SU-DHL-6 (cell line): Measurements from ENCODE around the gene MACC1.

Experiments used
- H2AFZ ChIP-seq: fragments of 200-600 bp; sonication (generic); 2 replicates; pipeline ENCODE4 v1.6.1; 2014; ENCODE audit warnings: low read depth, mild to moderate bottlenecking, moderate library complexity, mixed read lengths, antibody characterized with exemption, low read length; ENCODE audit not compliant: severe bottlenecking
- H3F3A ChIP-seq: fragments of 200-600 bp; shearing (Covaris generic); 2 replicates; pipeline ENCODE4 v1.6.0; 2016; ENCODE audit warnings: antibody characterized with exemption, mild to moderate bottlenecking; ENCODE audit not compliant: insufficient read depth
- H3K27ac ChIP-seq: fragments of 200-600 bp; sonication (generic); 2 replicates; pipeline ENCODE4 v1.5.1; 2016; ENCODE audit warnings: low read depth, mild to moderate bottlenecking, low read length, moderate library complexity, mixed read lengths
- H3K27me3 ChIP-seq: fragments of 200-600 bp; sonication (generic), shearing (Covaris generic); 2 replicates; pipeline ENCODE4 v1.6.0; 2014; ENCODE audit warnings: mild to moderate bottlenecking, low read length
- H3K36me3 ChIP-seq: fragments of 200-600 bp; sonication (generic); 2 replicates; pipeline ENCODE4 v1.6.1; 2014; ENCODE audit warnings: mild to moderate bottlenecking, low read length, mixed read lengths
- H3K4me2 ChIP-seq: fragments of 300-600, 200-600 bp; shearing (Covaris generic), sonication (generic); 2 replicates; pipeline ENCODE4 v1.6.0; 2014; ENCODE audit warnings: low read length, low read depth, mild to moderate bottlenecking; ENCODE audit not compliant: poor library complexity, severe bottlenecking
- H3K4me3 ChIP-seq: fragments of 200-600 bp; sonication (generic); 2 replicates; pipeline ENCODE4 v1.5.1; 2014; ENCODE audit warnings: antibody characterized with exemption, low read length, mild to moderate bottlenecking, mixed read lengths; ENCODE audit not compliant: insufficient read depth, poor library complexity, severe bottlenecking
- H3K79me2 ChIP-seq: fragments of 200-600 bp; sonication (generic); 2 replicates; pipeline ENCODE4 v1.6.1; 2014; ENCODE audit warnings: mild to moderate bottlenecking, low read length, moderate library complexity; ENCODE audit not compliant: insufficient read depth
- H3K9ac ChIP-seq: fragments of 200-600 bp; sonication (generic); 2 replicates; pipeline ENCODE4 v1.7.0; 2014; ENCODE audit warnings: mild to moderate bottlenecking, low read length
- H3K9me2 ChIP-seq: fragments of 200-600 bp; sonication (generic); replicated peaks from 2 replicates; pipeline ENCODE4 v1.6.1; 2014; ENCODE audit warnings: low read length; ENCODE audit not compliant: insufficient read depth
- H3K9me3 ChIP-seq: fragments of 200-600 bp; sonication (generic); 2 replicates; pipeline ENCODE4 v1.6.1; 2014; ENCODE audit warnings: low read length, mixed read lengths; ENCODE audit not compliant: insufficient read depth
- H4K20me1 ChIP-seq: fragments of 200-600 bp; sonication (generic); 2 replicates; pipeline ENCODE4 v1.6.1; 2014; ENCODE audit warnings: low read depth, mild to moderate bottlenecking, antibody characterized with exemption, low read length, moderate library complexity, mixed read lengths
- EZH2phosphoT487 ChIP-seq: fragments of 200-600 bp; sonication (generic), shearing (Covaris generic); conservative IDR thresholded peaks from 2 replicates; pipeline ENCODE4 v1.6.1; 2018; ENCODE audit warnings: mild to moderate bottlenecking, antibody characterized with exemption, low read length, moderate library complexity, mixed read lengths
- TF ChIP-seq, protein P1 (sequence below): fragments of 200-600 bp; sonication (generic); IDR thresholded peaks from one replicate; pipeline ENCODE4 v1.5.1; 2017; ENCODE audit warnings: antibody characterized with exemption, mild to moderate bottlenecking, low read length, moderate library complexity; ENCODE audit not compliant: insufficient read depth, poor library complexity, severe bottlenecking

MACC1 gene

DNA sequence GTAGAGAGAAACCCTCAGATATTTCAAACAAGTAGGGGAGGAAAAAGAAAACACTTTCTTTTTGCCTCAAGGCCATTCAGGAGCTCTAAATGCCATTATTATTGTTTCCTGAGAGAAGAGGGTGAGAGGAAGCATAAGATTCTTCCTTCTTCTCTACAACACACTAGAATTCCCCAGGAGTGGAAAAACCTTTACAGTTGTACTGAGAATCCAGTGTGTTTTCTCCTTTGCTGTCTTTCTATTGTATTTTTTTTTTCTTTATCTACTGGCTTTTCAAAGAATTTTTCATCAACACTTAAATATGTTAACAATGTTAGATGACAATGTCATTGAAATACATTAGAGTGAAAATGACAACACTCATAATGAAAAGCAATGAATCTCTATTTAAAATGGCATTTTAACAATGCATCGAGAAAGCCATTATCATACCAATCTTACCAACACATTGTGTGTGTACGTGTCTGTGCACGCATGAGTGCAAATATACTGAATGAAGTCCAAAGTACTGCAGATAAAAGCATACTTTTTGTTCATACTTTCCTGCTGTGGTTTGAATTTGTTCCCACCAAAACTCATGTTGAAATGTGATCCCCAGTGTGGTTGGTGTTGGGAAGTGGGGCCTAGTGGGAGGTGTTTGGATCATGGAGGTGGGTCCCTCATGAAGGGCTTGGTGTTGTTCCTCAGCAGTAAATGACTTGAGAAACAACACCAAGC is 24.2 kb upstream of the MACC1 start:
- H3K4me3 ChIP-seq: no peak overlapping the region
- no peak overlapping the region for H3K27ac ChIP-seq
- H3K9me3 ChIP-seq: no peaks in the 10 kb centered on the region
- H3K9me2 ChIP-seq: no peaks in the 10 kb centered on the region
- H3K9ac ChIP-seq: no peak overlapping the region
- peak overlapping the region; percentile 4 for H2AFZ ChIP-seq
- 0 out of 2 replicates have a peak, but pooled peaks cover 2% of the 10 kb centered on the region for H3F3A ChIP-seq
- no peaks in the 10 kb centered on the region for H3K36me3 ChIP-seq
- H3K4me2 ChIP-seq: no peak overlapping the region
- H3K27me3 ChIP-seq: no peaks in the 10 kb centered on the region
- H4K20me1 ChIP-seq: no peaks in the 10 kb centered on the region
- no peaks in the 10 kb centered on the region for H3K79me2 ChIP-seq
- TF ChIP-seq EZH2phosphoT487: no peak
- TF ChIP-seq, protein P1, sequence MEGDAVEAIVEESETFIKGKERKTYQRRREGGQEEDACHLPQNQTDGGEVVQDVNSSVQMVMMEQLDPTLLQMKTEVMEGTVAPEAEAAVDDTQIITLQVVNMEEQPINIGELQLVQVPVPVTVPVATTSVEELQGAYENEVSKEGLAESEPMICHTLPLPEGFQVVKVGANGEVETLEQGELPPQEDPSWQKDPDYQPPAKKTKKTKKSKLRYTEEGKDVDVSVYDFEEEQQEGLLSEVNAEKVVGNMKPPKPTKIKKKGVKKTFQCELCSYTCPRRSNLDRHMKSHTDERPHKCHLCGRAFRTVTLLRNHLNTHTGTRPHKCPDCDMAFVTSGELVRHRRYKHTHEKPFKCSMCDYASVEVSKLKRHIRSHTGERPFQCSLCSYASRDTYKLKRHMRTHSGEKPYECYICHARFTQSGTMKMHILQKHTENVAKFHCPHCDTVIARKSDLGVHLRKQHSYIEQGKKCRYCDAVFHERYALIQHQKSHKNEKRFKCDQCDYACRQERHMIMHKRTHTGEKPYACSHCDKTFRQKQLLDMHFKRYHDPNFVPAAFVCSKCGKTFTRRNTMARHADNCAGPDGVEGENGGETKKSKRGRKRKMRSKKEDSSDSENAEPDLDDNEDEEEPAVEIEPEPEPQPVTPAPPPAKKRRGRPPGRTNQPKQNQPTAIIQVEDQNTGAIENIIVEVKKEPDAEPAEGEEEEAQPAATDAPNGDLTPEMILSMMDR: no peak

DNA sequence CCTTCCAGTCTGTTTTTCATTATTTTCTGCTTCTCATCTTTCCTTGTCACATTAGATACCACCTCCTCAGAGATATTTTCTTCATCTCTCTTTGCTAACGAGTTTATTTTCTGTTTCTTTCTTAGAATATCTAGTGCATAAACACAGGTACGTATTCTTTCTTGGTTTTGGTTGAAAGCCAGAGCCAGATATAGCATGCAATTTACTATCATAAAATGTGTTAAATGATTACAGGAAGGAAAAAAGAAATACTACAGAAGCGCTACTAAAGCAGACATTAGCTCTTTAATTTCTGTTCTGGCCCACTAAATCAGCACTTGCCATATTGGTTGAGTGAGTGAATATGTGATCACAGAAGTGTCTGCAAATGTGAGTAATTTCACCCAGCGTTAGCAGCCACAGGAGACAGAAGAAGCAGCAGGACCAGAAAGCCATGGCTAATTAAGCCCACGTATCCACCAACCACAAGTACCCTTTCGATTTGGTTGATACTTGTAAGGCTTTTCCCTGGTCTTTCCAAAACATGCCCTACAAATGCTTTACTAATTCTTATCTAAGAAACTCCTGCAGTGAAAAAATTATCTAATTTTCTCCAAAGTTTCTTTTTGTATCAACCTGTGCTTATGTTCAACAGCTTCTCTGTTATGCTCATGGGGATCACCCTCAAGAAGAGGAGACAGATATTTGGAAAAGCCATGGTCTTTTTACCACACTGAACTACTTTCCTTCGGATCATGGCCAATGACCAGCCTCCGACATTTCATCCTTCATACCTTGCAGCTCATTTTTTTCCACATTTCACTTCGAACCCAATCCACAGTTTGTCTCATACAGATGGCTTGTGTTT is 23.1 kb upstream of the MACC1 start:
- no peak overlapping the region for H3K27ac ChIP-seq
- H3K9ac ChIP-seq: no peak overlapping the region
- H2AFZ ChIP-seq: no peak overlapping the region

DNA sequence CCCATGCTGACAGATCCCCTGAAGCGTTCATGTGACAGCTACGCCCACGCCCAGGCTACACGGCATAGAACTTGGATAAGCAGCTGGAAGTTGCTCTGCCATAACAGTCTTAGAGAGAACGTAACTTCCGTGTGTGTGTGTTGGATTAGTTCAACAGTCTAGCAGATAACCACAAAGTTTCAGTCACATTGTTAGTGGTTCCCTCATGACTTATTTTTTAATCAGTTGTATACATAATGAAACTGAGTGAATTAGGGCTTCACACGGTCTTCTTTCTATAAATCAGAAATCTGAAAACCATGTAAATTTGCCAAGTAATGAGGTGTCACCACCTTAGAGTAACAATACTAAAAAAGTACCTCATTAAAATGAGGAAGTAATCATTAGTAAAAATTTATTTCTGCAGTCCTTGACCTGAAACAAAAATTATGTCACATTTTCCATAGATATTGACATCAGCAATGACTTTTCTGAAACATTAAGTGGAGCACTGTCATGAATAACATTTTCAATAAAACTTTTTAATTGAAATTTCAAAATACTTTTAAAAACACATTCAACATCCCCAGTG is 21.7 kb upstream of the MACC1 start:
- Histone ChIP-seq H3K4me2 (peak overlapping the region; percentile 51), H3K27ac (no peak overlapping the region), H3K4me3 (no peak overlapping the region)

More for the DNA sequence above, 23.1 kb upstream of the MACC1 start:
- TF ChIP-seq EZH2phosphoT487: no peak
- TF ChIP-seq, protein P1: no peak
- Histone ChIP-seq H3K79me2 (no peaks in the 10 kb centered on the region), H3K4me2 (no peak overlapping the region), H3K9me3 (no peaks in the 10 kb centered on the region), H3K9me2 (no peaks in the 10 kb centered on the region), H3K27me3 (no peaks in the 10 kb centered on the region), H3K4me3 (no peak overlapping the region), H3F3A (0 out of 2 replicates have a peak, but pooled peaks cover 2% of the 10 kb centered on the region), H3K36me3 (no peaks in the 10 kb centered on the region), H4K20me1 (no peaks in the 10 kb centered on the region)

More for the DNA sequence above, 21.7 kb upstream of the MACC1 start:
- no peak for TF ChIP-seq EZH2phosphoT487
- TF ChIP-seq, protein P1: no peak
- H3K36me3 ChIP-seq: no peaks in the 10 kb centered on the region
- H3K9me3 ChIP-seq: no peaks in the 10 kb centered on the region
- H3F3A ChIP-seq: 0 out of 2 replicates have a peak, but pooled peaks cover 2% of the 10 kb centered on the region
- no peaks in the 10 kb centered on the region for H3K79me2 ChIP-seq
- H3K27me3 ChIP-seq: no peaks in the 10 kb centered on the region
- H4K20me1 ChIP-seq: no peaks in the 10 kb centered on the region
- H3K9ac ChIP-seq: no peak overlapping the region; the same call in 1 of the 2 replicates
- H3K9me2 ChIP-seq: no peaks in the 10 kb centered on the region
- H2AFZ ChIP-seq: peak overlapping the region; percentile 65
